ENCODE measurements around the gene TIFAB. TPM values are rescaled to one million over a fixed set of nuclear protein-coding genes. Genes with fewer than 3 reads are reported as not detected.

Gene TIFAB
- total RNA-seq, 1 donor from 2014 or later, result not detected

GRCh38 chr5:135462304-135462703 is 10.2 kb upstream of the TIFAB start:
- no peak for DNase-seq (ENCODE audit: extremely low spot score in 2 of 2)
- no peaks in the 10 kb centered on the region for H3K36me3 ChIP-seq
- no peaks in the 10 kb centered on the region for H3K4me1 ChIP-seq
- H3K4me3 ChIP-seq, result no peak overlapping the region
- intact Hi-C loops (cut with DNase I), result no loop called here
- no peak for TF ChIP-seq POLR2AphosphoS5 (IDR thresholded peaks at IDR 0.05; ENCODE audit: insufficient read depth in 1 of 2, low read depth in 1 of 2)
- TF ChIP-seq POLR2A (IDR thresholded peaks at IDR 0.05), result no peak
- no peak for TF ChIP-seq CTCF (IDR thresholded peaks at IDR 0.05)
- no peaks in the 10 kb centered on the region for H3K27me3 ChIP-seq
- H3K9me3 ChIP-seq, result no peaks in the 10 kb centered on the region
- H3K27ac ChIP-seq, result no peak overlapping the region

- Histone ChIP-seq H3K36me3 (no peaks in the 10 kb centered on the region), H3K4me3 (no peak overlapping the region), H3K9me3 (no peaks in the 10 kb centered on the region), H3K4me1 (no peaks in the 10 kb centered on the region), H3K27me3 (no peaks in the 10 kb centered on the region), H3K27ac (no peak overlapping the region)
- intact Hi-C loops (cut with DNase I), result no loop called here
- no peak for DNase-seq (ENCODE audit: extremely low spot score in 2 of 2)
- TF ChIP-seq POLR2AphosphoS5 (IDR thresholded peaks at IDR 0.05; ENCODE audit: insufficient read depth in 1 of 2, low read depth in 1 of 2), result no peak
- TF ChIP-seq POLR2A (IDR thresholded peaks at IDR 0.05), result no peak
Measured at GRCh38 chr5:135461481-135462151, 9.5 kb upstream of the TIFAB start.

- TF ChIP-seq POLR2AphosphoS5 (IDR thresholded peaks at IDR 0.05; ENCODE audit: insufficient read depth in 1 of 2, low read depth in 1 of 2) (no peak), CTCF (IDR thresholded peaks at IDR 0.05) (no peak), POLR2A (IDR thresholded peaks at IDR 0.05) (no peak)
- Histone ChIP-seq H3K4me1 (peaks cover 6% of the 10 kb centered on the region), H3K27me3 (no peaks in the 10 kb centered on the region), H3K27ac (no peak overlapping the region), H3K36me3 (no peaks in the 10 kb centered on the region), H3K4me3 (no peak overlapping the region), H3K9me3 (no peaks in the 10 kb centered on the region)
- DNase-seq (ENCODE audit: extremely low spot score in 2 of 2), result no peak
- intact Hi-C loops (cut with DNase I), result no loop called here
Measured at GRCh38 chr5:135460246-135461033, 8.3 kb upstream of the TIFAB start.

GRCh38 chr5:135458921-135459331 is 6.8 kb upstream of the TIFAB start:
- TF ChIP-seq CTCF (IDR thresholded peaks at IDR 0.05) (no peak), POLR2AphosphoS5 (IDR thresholded peaks at IDR 0.05; ENCODE audit: insufficient read depth in 1 of 2, low read depth in 1 of 2) (no peak), POLR2A (IDR thresholded peaks at IDR 0.05) (no peak)
- intact Hi-C loops (cut with DNase I), result no loop called here
- Histone ChIP-seq H3K4me1 (peaks cover 6% of the 10 kb centered on the region), H3K36me3 (no peaks in the 10 kb centered on the region), H3K27ac (no peak overlapping the region), H3K27me3 (no peaks in the 10 kb centered on the region), H3K4me3 (no peak overlapping the region), H3K9me3 (no peaks in the 10 kb centered on the region)
- DNase-seq (ENCODE audit: extremely low spot score in 2 of 2), result no peak

- no peaks in the 10 kb centered on the region for H3K9me3 ChIP-seq
- intact Hi-C loops (cut with DNase I), result no loop called here
- no peaks in the 10 kb centered on the region for H3K36me3 ChIP-seq
- H3K4me3 ChIP-seq, result no peak overlapping the region
- no peak overlapping the region for H3K27ac ChIP-seq
- TF ChIP-seq POLR2AphosphoS5 (IDR thresholded peaks at IDR 0.05; ENCODE audit: insufficient read depth in 1 of 2, low read depth in 1 of 2) (no peak), CTCF (IDR thresholded peaks at IDR 0.05) (no peak), POLR2A (IDR thresholded peaks at IDR 0.05) (no peak)
- H3K27me3 ChIP-seq, result no peaks in the 10 kb centered on the region
- H3K4me1 ChIP-seq, result peaks cover 6% of the 10 kb centered on the region
- DNase-seq (ENCODE audit: extremely low spot score in 2 of 2), result no peak
Measured at GRCh38 chr5:135458356-135458755, 6.2 kb upstream of the TIFAB start.
